ENCODE measurements around the gene ZNF428.

ZNF428 gene

DNA sequence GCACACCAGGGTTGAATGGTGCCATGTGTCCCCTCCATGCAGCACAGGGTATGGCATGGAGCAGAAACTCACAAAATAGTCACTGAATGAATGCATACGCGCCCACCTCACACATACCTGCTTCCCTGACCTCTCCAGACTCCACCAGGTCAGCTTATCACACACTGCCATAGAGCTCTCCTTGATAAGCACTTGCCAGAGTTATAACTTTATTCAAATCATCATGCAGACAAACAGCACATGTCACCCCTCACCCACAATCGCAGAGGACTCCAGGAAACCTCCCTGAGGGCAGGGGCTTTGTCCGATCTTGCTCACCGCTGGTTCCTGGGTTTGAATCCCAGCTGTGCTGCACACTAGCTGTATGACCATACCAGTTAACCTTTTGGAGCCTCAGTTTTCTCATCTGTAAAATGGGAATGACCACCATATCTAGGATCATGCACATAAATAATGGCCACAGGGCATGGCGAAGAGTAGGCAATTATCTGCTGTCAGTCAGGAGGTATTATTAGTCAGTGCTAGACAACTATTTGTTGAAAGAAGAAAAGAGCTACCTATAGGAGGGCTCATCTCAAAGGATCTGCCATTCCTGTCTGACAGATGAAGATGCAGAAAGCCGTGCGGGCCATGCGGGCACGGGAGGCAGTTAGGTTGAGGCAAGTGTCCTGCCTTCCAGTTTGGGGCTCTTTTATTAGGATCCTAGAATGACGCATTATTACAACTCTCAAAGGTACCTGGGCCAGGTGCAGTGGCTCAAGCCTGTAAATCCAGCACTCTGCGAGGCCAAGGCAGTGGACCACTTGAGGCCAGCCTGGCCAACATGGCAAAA, 58.1 kb downstream of the ZNF428 start:
- ATAC-seq = no peak

DNA sequence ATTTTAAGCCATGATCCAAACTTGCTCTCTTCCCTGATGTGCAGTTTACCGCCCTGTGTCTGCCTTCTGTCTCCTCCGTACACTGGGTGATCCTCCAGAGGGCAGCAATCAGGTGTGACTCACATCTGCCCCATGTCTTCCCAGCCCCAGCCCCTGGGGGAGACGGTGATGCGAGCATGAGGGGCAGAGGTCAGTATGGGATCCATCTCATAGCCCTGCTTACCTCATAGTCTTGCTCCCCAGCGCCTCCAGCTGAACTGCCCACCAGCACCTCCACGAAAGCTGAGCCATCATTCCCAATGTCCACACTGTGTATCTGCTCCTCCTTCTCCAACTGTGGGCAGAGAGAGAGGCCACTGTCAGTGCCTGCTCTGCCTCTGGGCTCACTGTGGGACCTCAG, 58.7 kb downstream of the ZNF428 start:
- no peak for ATAC-seq

Measured in activated CD4-positive, CD25-positive, alpha-beta regulatory T cell treated with anti-CD3 and anti-CD28 coated beads, Interleukin-2, amount 50 U/mL, for 24 hours (primary cell).